Choroid plexus epithelial cell (primary cell): ENCODE data around the gene ZBTB32.
A peak's percentile ranks its signal among the peaks of the same experiment; 100 is the strongest.

Experiments used
- DNase-seq: peaks from one replicate; pipeline ENCODE4 v3.0.0-alpha.2; 2010; ENCODE audit warnings: low read depth
- H3K4me3 ChIP-seq: 2 replicates; pipeline ENCODE4 v1.5.1; 2011; ENCODE audit warnings: low read depth, mild to moderate bottlenecking, control low read depth, low read length, moderate library complexity
- CTCF ChIP-seq: conservative IDR thresholded peaks from 2 replicates; pipeline ENCODE4 v1.5.1; 2011; ENCODE audit warnings: low read depth, mild to moderate bottlenecking, control low read depth, inconsistent platforms, low read length, moderate library complexity

The ZBTB32 gene

GRCh38 chr19:35748106-35749020, 44.0 kb downstream of the ZBTB32 start, which contains the start of gene LIN37:
LIN37 (plus strand) TSS chr19:35748576; CDS start chr19:35748725, 149 bp downstream.
- peak; percentile 100 for DNase-seq
- peak; percentile 20 for TF ChIP-seq CTCF
- H3K4me3 ChIP-seq, result peak within 1 kb of the TSS; percentile 70

GRCh38 chr19:35750167-35750566, 45.8 kb downstream of the ZBTB32 start:
- H3K4me3 ChIP-seq, result peak overlapping the region; percentile 31
- DNase-seq, result no peak
- TF ChIP-seq CTCF, result no peak

DNA sequence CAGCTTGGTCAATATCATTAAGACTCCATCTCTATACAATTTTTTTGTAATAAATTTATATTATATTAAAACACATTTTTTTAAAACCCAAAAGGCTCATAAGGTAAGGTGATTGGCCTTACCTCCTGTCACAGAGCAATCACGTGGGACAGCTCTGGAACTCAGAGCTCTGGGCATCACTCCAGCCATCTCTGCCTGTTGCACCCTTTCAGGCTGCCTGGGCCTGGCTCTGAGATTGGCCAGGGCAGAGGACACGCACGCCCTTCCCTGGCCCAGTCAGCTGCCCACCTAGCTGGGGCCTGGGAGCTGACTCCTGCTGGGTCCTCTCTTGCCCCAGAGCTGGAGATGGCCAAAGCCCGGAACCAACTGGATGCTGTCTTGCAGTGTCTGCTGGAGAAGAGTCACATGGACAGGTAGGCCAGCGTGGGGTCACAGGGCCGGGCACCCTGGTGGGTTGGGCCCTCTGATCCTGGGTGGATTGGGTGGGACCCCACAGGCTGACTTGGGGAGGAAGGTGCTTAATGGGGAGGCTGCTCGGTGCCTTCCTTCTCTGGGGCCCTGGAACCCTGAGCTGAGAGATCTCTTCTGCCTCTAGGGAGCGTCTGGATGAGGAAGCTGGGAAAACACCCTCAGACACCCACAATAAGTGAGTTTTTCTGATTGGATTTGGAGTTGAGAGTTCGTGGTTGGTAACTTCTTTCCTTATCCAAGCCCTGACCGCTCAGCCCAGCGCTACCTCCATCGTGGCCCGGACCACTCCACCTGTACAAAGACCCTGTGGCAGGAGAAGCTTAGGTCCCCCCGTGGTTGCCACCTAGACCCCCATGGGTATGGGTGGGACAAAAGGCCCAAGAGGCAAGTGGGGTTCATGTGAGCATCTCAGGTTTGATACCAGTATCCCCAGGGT, 47.7 kb downstream of the ZBTB32 start:
- TF ChIP-seq CTCF, result no peak
- DNase-seq, result no peak
- no peak overlapping the region for H3K4me3 ChIP-seq

- DNase-seq, result no peak
- no peak for TF ChIP-seq CTCF
- H3K4me3 ChIP-seq, result no peak overlapping the region
Measured at GRCh38 chr19:35752746-35753350, 48.5 kb downstream of the ZBTB32 start.

DNA sequence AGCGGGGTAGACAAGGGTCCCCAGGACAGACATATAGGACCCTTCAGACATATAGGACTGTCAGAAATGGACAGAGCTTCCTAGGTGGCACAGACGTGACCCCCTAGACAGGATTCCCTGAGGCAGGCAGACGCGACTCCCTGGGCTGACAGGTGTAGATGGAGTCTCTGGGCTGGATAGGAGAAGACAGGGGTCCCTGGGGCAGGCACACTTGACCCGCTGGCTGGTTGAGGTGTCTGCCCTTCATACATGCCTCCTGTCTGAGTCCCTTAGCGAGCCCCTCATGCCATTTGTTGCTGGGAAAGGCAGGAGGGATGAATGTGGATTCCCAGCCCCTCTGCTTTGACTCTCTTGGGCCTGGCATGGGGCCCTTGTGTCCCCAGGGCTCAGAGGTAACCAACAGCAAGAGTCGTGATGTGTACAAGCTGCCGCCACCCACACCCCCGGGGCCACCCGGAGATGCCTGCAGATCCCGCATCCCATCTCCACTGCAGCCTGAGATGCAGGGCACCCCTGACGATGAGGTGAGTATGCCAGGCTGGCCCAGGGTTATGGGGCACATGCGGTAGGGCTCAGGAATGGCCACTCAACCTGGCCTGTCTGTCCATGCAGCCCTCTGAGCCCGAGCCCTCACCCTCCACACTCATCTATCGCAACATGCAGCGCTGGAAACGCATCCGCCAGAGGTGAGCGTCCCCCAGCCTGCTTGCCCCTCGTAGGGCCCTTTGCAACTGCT, 49.4 kb downstream of the ZBTB32 start:
- TF ChIP-seq CTCF, result no peak
- DNase-seq, result no peak
- H3K4me3 ChIP-seq, result no peak overlapping the region
